M059J (cell line): Measurements from ENCODE around the gene AGAP1. TPM values are rescaled to one million over a fixed set of nuclear protein-coding genes. Genes with fewer than 3 reads are reported as not detected.

ENCODE experiments used
- DNase-seq: peaks from one replicate; pipeline ENCODE4 v3.0.0-alpha.2; 2012; ENCODE audit warnings: low read depth
- total RNA-seq: library from RNA; depleted of rRNA; stranded (reverse); fragments of >200 nt; shearing (Covaris generic); gene quantifications from 2 replicates; pipeline ENCODE4 v1.2.3, GENCODE V29; 2014

AGAP1 gene
- total RNA-seq, 1 experiment from 2014 or later, result 8.7 TPM

GRCh38 chr2:235710933-235711332 lies 217.1 kb downstream of the AGAP1 start:
- DNase-seq, result no peak

GRCh38 chr2:235711527-235711926 lies 217.7 kb downstream of the AGAP1 start:
- no peak for DNase-seq

- DNase-seq, result no peak
Measured at GRCh38 chr2:235712176-235712575, 218.3 kb downstream of the AGAP1 start.

- DNase-seq, result no peak
Measured at GRCh38 chr2:235713189-235713588, 219.3 kb downstream of the AGAP1 start.

GRCh38 chr2:235715601-235716000 lies 221.8 kb downstream of the AGAP1 start:
- no peak for DNase-seq

GRCh38 chr2:235716875-235717496 lies 223.1 kb downstream of the AGAP1 start:
- DNase-seq, result peak; percentile 27

GRCh38 chr2:235719146-235719942 lies 225.5 kb downstream of the AGAP1 start:
- DNase-seq, result peak; percentile 43

- DNase-seq, result no peak
Measured at GRCh38 chr2:235721625-235722024, 227.8 kb downstream of the AGAP1 start.

GRCh38 chr2:235722869-235723268 lies 229.0 kb downstream of the AGAP1 start:
- no peak for DNase-seq

GRCh38 chr2:235723371-235723770 lies 229.5 kb downstream of the AGAP1 start:
- no peak for DNase-seq

- DNase-seq, result no peak
Measured at GRCh38 chr2:235723811-235724465, 230.1 kb downstream of the AGAP1 start.

- DNase-seq, result no peak
Measured at GRCh38 chr2:235725016-235725489, 231.2 kb downstream of the AGAP1 start.

- no peak for DNase-seq
Measured at GRCh38 chr2:235725841-235726240, 232.0 kb downstream of the AGAP1 start.

GRCh38 chr2:235726554-235726953 lies 232.7 kb downstream of the AGAP1 start:
- no peak for DNase-seq

- DNase-seq, result no peak
Measured at GRCh38 chr2:235727174-235727573, 233.3 kb downstream of the AGAP1 start.

GRCh38 chr2:235727891-235728799 lies 234.3 kb downstream of the AGAP1 start:
- DNase-seq, result no peak

- DNase-seq, result no peak
Measured at GRCh38 chr2:235728800-235729556, 235.1 kb downstream of the AGAP1 start.

GRCh38 chr2:235729557-235729947 lies 235.7 kb downstream of the AGAP1 start:
- DNase-seq, result no peak

GRCh38 chr2:235730115-235730514 lies 236.3 kb downstream of the AGAP1 start:
- no peak for DNase-seq

GRCh38 chr2:235733761-235734160 lies 239.9 kb downstream of the AGAP1 start:
- DNase-seq, result no peak

GRCh38 chr2:235734168-235734567 lies 240.3 kb downstream of the AGAP1 start:
- DNase-seq, result no peak
